Osteoblast (primary cell): ENCODE results near the gene FBXO44. TPM values are rescaled to one million over a fixed set of nuclear protein-coding genes. Genes with fewer than 3 reads are reported as not detected.

ENCODE experiments used
- DNase-seq: peaks from one replicate; pipeline ENCODE4 v3.0.0; 2011; ENCODE audit warnings: low spot score, mixed read lengths; ENCODE audit not compliant: insufficient read length; ENCODE audit errors: missing footprints
- H2AFZ ChIP-seq: 2 replicates; pipeline ENCODE4 v1.6.0; 2011; ENCODE audit warnings: mild to moderate bottlenecking, low read length
- H3K27ac ChIP-seq: 2 replicates; pipeline ENCODE4 v1.5.1; 2011; ENCODE audit warnings: mild to moderate bottlenecking, low read depth, low read length, moderate library complexity
- H3K27me3 ChIP-seq: 2 replicates; pipeline ENCODE4 v1.6.0; 2012; ENCODE audit warnings: mild to moderate bottlenecking, control low read depth, inconsistent platforms, low read length, moderate library complexity; ENCODE audit not compliant: insufficient read depth
- H3K36me3 ChIP-seq: 2 replicates; pipeline ENCODE4 v1.5.1; 2011; ENCODE audit warnings: mild to moderate bottlenecking, low read length, control low read depth, moderate library complexity; ENCODE audit not compliant: insufficient read depth
- H3K4me1 ChIP-seq: 2 replicates; pipeline ENCODE4 v1.5.1; 2011; ENCODE audit warnings: mild to moderate bottlenecking, low read length, control low read depth, moderate library complexity; ENCODE audit not compliant: insufficient read depth
- H3K4me2 ChIP-seq: 2 replicates; pipeline ENCODE4 v1.6.0; 2011; ENCODE audit warnings: mild to moderate bottlenecking, low read length; ENCODE audit not compliant: insufficient read depth
- H3K4me3 ChIP-seq: fragments of 200-600 bp; sonication (generic); 3 replicates; pipeline ENCODE4 v1.5.1; 2012; ENCODE audit warnings: mild to moderate bottlenecking, low read length, inconsistent platforms; ENCODE audit not compliant: insufficient read depth
- H3K79me2 ChIP-seq: 2 replicates; pipeline ENCODE4 v1.6.0; 2012; ENCODE audit warnings: mild to moderate bottlenecking, low read length, control low read depth, inconsistent platforms; ENCODE audit not compliant: insufficient read depth
- H3K9me3 ChIP-seq: 2 replicates; pipeline ENCODE4 v1.5.1; 2011; ENCODE audit warnings: low read depth, low read length, control low read depth
- H4K20me1 ChIP-seq: 2 replicates; pipeline ENCODE4 v1.6.0; 2012; ENCODE audit warnings: mild to moderate bottlenecking, low read length, control low read depth; ENCODE audit not compliant: insufficient read depth
- total RNA-seq: library from RNA; depleted of rRNA; stranded (reverse); fragments of >200 nt; gene quantifications from 2 replicates; pipeline ENCODE4 v1.2.3, GENCODE V29; 2012
- TF ChIP-seq, protein P1 (sequence below): IDR thresholded peaks from 2 replicates; pipeline ENCODE4 v1.5.1; 2011; ENCODE audit warnings: mild to moderate bottlenecking, low read depth, low read length, moderate library complexity; ENCODE audit errors: extremely low read depth

Gene FBXO44
- total RNA-seq, 1 donor, result 16.3 TPM

DNA sequence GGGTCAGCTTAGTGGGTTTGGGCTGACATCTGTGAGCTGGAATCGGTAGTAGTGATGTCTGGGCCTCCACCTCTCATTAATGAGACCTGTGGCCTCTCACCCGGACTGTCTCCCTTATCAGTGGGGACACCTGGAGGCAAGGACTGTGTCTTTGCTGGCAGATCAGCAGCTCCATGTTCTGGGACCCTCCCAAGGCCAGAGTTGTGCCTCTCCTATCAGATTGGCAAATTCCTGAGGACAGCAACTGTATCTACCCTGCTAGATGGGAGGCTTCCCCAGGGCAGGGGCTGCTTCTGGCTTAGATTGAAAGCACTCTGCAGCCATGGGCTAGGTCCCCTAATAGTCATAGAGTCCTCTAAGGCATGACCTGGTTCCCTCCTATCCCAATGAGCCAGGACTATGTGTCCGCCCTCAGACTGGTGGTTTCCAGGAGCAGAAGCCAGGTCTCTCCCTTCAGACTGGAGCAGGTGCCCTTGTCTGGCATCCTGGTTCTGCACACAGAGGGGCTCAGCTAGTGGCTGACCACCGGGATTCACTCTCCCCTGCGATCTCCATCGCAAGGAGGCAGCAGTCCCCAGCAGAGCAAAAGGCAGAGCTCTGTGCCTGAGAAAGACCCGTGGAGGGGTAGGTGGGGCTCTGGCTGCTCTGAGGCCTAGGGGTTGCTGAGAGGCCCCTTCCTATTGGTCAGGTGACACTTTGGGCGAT, 42.7 kb downstream of the FBXO44 start:
- Histone ChIP-seq H2AFZ (no peak overlapping the region), H3K9me3 (no peaks in the 10 kb centered on the region), H3K4me2 (no peak overlapping the region), H3K27ac (no peak overlapping the region), H3K36me3 (no peaks in the 10 kb centered on the region), H3K79me2 (no peaks in the 10 kb centered on the region), H4K20me1 (peaks cover 2% of the 10 kb centered on the region), H3K27me3 (peaks cover 61% of the 10 kb centered on the region), H3K4me1 (peaks cover 12% of the 10 kb centered on the region), H3K4me3 (no peak overlapping the region)
- TF ChIP-seq, protein P1, sequence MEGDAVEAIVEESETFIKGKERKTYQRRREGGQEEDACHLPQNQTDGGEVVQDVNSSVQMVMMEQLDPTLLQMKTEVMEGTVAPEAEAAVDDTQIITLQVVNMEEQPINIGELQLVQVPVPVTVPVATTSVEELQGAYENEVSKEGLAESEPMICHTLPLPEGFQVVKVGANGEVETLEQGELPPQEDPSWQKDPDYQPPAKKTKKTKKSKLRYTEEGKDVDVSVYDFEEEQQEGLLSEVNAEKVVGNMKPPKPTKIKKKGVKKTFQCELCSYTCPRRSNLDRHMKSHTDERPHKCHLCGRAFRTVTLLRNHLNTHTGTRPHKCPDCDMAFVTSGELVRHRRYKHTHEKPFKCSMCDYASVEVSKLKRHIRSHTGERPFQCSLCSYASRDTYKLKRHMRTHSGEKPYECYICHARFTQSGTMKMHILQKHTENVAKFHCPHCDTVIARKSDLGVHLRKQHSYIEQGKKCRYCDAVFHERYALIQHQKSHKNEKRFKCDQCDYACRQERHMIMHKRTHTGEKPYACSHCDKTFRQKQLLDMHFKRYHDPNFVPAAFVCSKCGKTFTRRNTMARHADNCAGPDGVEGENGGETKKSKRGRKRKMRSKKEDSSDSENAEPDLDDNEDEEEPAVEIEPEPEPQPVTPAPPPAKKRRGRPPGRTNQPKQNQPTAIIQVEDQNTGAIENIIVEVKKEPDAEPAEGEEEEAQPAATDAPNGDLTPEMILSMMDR, result no peak
- DNase-seq, result peak; percentile 54

DNA sequence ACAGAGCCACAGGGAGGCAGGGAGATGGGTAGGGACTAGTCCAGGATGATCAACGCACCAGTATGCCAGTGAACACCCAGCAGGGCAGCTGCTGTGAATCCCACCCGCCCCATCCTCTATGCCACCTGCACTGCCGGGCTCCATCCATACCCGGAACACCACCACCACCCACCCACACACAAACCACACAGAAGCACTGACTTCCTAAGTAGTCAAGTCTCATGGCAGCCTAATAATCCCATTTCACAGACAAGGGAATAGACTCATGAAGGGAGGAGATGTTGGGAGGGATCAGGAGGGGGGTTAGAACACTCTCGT, 43.2 kb downstream of the FBXO44 start:
- no peaks in the 10 kb centered on the region for H4K20me1 ChIP-seq
- H3K4me3 ChIP-seq, result no peak overlapping the region
- no peak overlapping the region for H3K4me2 ChIP-seq
- TF ChIP-seq, protein P1, result no peak
- DNase-seq, result peak; percentile 65
- peaks cover 56% of the 10 kb centered on the region for H3K27me3 ChIP-seq
- H3K36me3 ChIP-seq, result no peaks in the 10 kb centered on the region
- H3K4me1 ChIP-seq, result peaks cover 9% of the 10 kb centered on the region
- no peaks in the 10 kb centered on the region for H3K79me2 ChIP-seq
- H2AFZ ChIP-seq, result no peak overlapping the region
- H3K27ac ChIP-seq, result no peak overlapping the region
- no peaks in the 10 kb centered on the region for H3K9me3 ChIP-seq

DNA sequence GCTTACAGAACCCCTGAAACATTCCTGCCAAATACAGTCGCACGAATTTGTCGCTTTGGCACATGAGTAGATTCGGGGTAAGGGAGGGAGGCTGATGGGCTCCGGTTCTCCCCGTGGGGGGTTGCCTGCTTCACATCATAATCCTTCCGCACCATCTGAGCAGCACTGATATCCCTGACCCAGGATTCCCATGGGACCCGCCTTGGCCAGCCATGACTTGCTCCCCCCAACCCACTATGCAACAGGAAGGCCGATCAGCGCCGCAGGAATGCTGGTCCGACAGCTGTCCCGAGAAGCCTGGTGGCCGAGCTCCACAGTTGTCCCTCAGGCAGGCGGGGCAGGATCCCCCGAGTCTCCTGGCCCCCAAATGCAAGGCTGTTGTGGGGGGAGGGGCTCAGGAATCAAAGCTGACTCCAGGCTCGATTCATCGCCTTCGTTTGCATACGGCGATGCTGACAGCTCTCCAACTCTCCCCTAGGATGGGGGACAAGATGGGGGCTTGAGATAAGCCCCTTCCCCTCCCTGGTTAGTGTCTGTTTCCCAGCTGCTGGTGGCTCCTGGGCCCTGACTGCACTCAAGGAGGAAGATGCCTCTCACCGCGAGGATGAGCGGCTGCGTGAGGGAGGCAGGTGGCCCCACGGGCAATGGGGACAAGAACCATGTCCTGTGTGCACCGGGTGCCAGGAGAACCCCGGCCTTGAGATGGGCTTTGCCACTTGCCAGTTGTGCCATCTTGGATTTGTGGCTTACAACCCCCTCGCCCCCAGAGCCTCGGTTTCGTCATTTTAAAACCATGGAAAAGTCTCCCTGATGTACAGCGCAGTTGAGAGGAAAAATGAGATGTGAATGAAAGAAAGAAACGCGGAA, 46.2 kb downstream of the FBXO44 start:
- no peak overlapping the region for H3K27ac ChIP-seq
- peak; percentile 77 for DNase-seq
- no peak overlapping the region for H3K4me3 ChIP-seq

More for the DNA sequence above, 46.2 kb downstream of the FBXO44 start:
- H2AFZ ChIP-seq, result no peak overlapping the region
- no peaks in the 10 kb centered on the region for H3K36me3 ChIP-seq
- no peaks in the 10 kb centered on the region for H3K9me3 ChIP-seq
- TF ChIP-seq, protein P1, result no peak
- no peaks in the 10 kb centered on the region for H3K79me2 ChIP-seq
- peaks cover 65% of the 10 kb centered on the region for H3K27me3 ChIP-seq
- H3K4me2 ChIP-seq, result no peak overlapping the region
- no peaks in the 10 kb centered on the region for H3K4me1 ChIP-seq
- no peaks in the 10 kb centered on the region for H4K20me1 ChIP-seq
